Right atrium auricular region (tissue), 2 donors: ENCODE data around the gene PDE6B. TPM values are rescaled to one million over a fixed set of nuclear protein-coding genes. Genes with fewer than 3 reads are reported as not detected.

Experiments used
- DNase-seq: peaks from one replicate; pipeline ENCODE4 v3.0.0-alpha.2; 2019; ENCODE audit warnings: low spot score
- H3K27ac ChIP-seq, 2 donors: fragments of 200-600 bp; sonication (generic); 1 replicate in 1 of 2; 2 replicates in 1 of 2; pipeline ENCODE4 v1.5.1; 2016 to 2019
- H3K27me3 ChIP-seq, 2 donors: fragments of 200-600 bp; sonication (generic); one replicate each; pipeline versions ENCODE4 v1.5.1 to v1.6.0; 2017 to 2019
- H3K36me3 ChIP-seq: fragments of 200-600 bp; sonication (generic); one replicate; pipeline ENCODE4 v1.5.1; 2016
- H3K4me1 ChIP-seq, 2 donors: fragments of 200-600 bp; sonication (generic); one replicate each; pipeline versions ENCODE4 v1.5.1 to v1.6.0; 2017 to 2019
- H3K4me3 ChIP-seq, 2 donors: fragments of 200-600 bp; sonication (generic); 1 replicate in 1 of 2; 2 replicates in 1 of 2; pipeline ENCODE4 v1.5.1; 2017 to 2019; ENCODE audit warnings: mild to moderate bottlenecking in 1 of 2, moderate library complexity in 1 of 2
- H3K9me3 ChIP-seq, 2 donors: fragments of 200-600 bp; sonication (generic); one replicate each; pipeline ENCODE4 v1.5.1; 2019
- total RNA-seq, 2 donors: library from RNA; depleted of rRNA; stranded (reverse); fragments of >200 nt; gene quantifications; one replicate each; pipeline ENCODE4 v1.1.0, GENCODE V29; 2016
- TF ChIP-seq, protein P1 (sequence below), 2 donors: fragments of 200-600 bp; sonication (generic); IDR thresholded peaks; one replicate each; pipeline ENCODE4 v1.5.1; 2019; ENCODE audit warnings: antibody characterized with exemption in 2 of 2

PDE6B gene
- total RNA-seq, 2 donors from 2014 or later: 2.3 to 4.6 TPM

DNA sequence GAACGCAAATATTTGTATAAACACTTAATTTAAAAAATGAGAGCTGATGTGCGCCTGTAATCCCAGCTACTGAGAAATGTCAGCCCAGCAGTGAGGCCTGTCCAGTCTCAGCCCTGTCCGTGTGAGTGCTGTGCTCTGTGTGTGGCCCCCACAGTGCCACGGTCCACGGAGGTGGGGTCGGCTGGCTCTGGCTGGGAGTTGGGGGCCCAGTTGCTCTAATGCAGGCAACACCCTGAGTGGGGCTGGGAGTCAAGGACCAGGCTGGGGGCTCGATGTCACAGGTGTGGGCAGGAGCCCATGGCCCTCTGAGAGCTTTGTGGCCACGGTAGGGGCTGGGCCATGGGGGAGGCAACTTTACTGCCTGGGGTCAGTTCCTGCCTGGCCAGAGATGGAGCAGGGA lies 93.1 kb downstream of the PDE6B start:
- H3K36me3 ChIP-seq: peaks cover 3% of the 10 kb centered on the region
- no peak for DNase-seq
- no peak overlapping the region for H3K27ac ChIP-seq
- no peaks in the 10 kb centered on the region for H3K9me3 ChIP-seq
- TF ChIP-seq, protein P1, sequence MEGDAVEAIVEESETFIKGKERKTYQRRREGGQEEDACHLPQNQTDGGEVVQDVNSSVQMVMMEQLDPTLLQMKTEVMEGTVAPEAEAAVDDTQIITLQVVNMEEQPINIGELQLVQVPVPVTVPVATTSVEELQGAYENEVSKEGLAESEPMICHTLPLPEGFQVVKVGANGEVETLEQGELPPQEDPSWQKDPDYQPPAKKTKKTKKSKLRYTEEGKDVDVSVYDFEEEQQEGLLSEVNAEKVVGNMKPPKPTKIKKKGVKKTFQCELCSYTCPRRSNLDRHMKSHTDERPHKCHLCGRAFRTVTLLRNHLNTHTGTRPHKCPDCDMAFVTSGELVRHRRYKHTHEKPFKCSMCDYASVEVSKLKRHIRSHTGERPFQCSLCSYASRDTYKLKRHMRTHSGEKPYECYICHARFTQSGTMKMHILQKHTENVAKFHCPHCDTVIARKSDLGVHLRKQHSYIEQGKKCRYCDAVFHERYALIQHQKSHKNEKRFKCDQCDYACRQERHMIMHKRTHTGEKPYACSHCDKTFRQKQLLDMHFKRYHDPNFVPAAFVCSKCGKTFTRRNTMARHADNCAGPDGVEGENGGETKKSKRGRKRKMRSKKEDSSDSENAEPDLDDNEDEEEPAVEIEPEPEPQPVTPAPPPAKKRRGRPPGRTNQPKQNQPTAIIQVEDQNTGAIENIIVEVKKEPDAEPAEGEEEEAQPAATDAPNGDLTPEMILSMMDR (IDR thresholded peaks at IDR 0.05): no peak
- H3K27me3 ChIP-seq: no peaks in the 10 kb centered on the region
- H3K4me1 ChIP-seq: peaks cover 0 to 38% of the 10 kb centered on the region in 2 donors
- H3K4me3 ChIP-seq: no peak overlapping the region

Other genes with a start within 250 kb of the PDE6B start
- 1 to 10 TPM; 7.3 to 8.2 TPM for gene ZNF721, start 126.4 kb upstream of the PDE6B start, total RNA-seq
- 10 to 100 TPM; 14.8 to 25.3 TPM for gene PIGG, start 126.4 kb upstream of the PDE6B start, total RNA-seq
- not detected for gene TMEM271, start 49.3 kb upstream of the PDE6B start, total RNA-seq
- 100 to 1,000 TPM in 1 of 2 donors, 10 to 100 TPM in 1; 85.1 to 265 TPM for gene ATP5ME, start 48.7 kb downstream of the PDE6B start, total RNA-seq
- 1 to 10 TPM; 3.2 to 3.6 TPM for gene MYL5, start 49.0 kb downstream of the PDE6B start, total RNA-seq
- 10 to 100 TPM in 1 of 2 donors, 1 to 10 TPM in 1; 10.0 to 12.0 TPM for gene SLC49A3, start 63.6 kb downstream of the PDE6B start, total RNA-seq
- gene PCGF3, start 80.3 kb downstream of the PDE6B start, total RNA-seq: 10 to 100 TPM; 17.9 to 22.6 TPM
- 1 to 10 TPM in 1 of 2 donors, under 1 TPM in 1; 0.98 to 2.3 TPM for gene CPLX1, start 200.6 kb downstream of the PDE6B start, total RNA-seq